Activated T-helper 1 cell treated with anti-CD3 and anti-CD28 coated beads, Interleukin-2, amount 50 U/mL, for 16 hours (primary cell): Measurements from ENCODE around the gene DUSP19.
A peak's percentile ranks its signal among the peaks of the same experiment; 100 is the strongest.

Experiments
- DNase-seq, 2 donors: peaks; one replicate each; pipeline ENCODE4 v3.0.0-alpha.2; 2020; ENCODE audit warnings: low read depth in 1 of 2, low spot score in 1 of 2

DUSP19 gene

GRCh38 chr2:183124222-183124956, 45.8 kb downstream of the DUSP19 start, which contains the start of gene NUP35:
NUP35 (plus strand) TSS chr2:183124443; CDS start chr2:183124458, 15 bp downstream.
- peak; percentile 73 to 74 for DNase-seq

- DNase-seq: no peak
Measured at GRCh38 chr2:183124957-183125255, 46.4 kb downstream of the DUSP19 start.

- DNase-seq: no peak
Measured at GRCh38 chr2:183125659-183126341, 47.3 kb downstream of the DUSP19 start.

GRCh38 chr2:183126635-183127034, 48.1 kb downstream of the DUSP19 start:
- no peak for DNase-seq

DNA sequence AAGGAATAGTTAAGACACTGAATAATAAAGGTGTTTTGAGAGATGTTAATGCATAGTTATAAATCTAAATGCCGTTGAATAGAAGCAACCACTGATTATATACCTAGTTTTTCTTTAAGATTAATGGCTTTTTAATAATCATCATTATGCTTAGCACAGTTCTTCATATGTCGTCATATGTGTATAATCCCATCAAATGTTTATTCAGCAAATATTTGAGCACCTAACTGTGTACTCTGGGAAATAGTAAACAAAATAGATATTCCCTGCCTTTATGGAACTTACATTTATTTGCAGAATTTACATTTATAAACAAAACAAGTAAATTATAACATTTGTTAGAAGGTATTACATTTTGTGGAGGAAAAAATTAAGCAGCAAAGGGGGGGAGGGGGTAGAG, 55.5 kb downstream of the DUSP19 start:
- DNase-seq: no peak

DNA sequence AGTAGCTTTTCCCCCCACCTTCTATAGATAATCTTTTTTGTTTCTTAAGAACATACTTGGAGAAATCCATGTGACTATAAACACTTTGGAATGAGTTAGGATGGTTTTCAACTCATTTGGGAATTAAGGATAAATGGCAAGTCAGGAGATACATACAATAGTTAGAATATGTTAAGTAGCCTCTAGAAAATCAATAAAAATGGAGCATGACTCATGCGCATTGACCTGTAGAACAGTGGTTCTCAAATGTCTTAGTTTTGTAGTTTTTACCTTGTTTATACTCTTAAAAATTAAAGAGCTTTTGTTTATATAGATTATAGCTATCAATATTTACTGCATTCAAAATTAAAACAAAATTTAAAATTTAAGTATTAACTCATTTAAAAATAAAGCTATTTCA, 70.4 kb downstream of the DUSP19 start:
- no peak for DNase-seq

DNA sequence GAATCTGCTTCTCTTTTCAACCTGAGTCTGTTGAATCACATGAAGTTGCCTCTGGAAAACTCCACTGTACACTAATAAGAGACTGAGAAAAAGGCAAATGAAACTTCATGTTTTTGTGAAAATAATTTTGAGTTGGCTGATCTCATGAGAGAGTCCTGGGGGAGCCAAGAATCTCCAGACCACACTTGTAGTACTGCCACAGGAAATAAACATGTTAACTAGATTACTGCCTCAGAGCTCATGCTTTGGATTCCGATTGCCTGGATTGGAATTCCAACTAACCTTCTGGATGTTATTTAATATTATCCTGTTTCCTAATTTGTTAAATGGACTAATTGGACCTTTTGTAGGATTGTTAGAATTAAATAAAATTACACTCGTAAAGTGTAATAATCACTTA, 70.9 kb downstream of the DUSP19 start:
- DNase-seq: no peak
